GM19043 (cell line): ENCODE data around the gene AMN.

Source experiments
- ATAC-seq: cut with Tn5 transposase; IDR thresholded peaks from one replicate; pipeline ENCODE4 v1.9.1; 2021; ENCODE audit warnings: low read depth; ENCODE audit not compliant: unreplicated experiment

The AMN gene

DNA sequence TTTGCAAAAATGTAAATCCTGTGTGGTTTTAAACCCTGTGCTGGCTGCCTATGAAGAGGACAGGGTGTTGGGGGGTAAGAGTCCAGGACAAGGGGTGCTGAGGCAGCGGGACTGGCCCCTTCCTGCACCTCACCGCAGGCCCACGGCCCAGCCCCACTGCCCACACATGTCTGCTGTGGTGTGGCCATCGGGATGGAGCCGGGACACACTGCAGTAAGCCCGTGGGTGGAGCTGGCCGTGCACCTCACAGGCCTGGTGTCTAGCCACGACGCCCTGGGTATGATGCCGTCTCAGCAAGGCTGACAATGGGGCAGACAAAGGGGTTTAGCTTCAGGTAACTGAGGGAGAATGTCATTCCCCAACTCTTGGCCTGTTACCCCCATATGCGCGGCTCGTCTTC is 19.6 kb downstream of the AMN start:
- ATAC-seq, result no peak

DNA sequence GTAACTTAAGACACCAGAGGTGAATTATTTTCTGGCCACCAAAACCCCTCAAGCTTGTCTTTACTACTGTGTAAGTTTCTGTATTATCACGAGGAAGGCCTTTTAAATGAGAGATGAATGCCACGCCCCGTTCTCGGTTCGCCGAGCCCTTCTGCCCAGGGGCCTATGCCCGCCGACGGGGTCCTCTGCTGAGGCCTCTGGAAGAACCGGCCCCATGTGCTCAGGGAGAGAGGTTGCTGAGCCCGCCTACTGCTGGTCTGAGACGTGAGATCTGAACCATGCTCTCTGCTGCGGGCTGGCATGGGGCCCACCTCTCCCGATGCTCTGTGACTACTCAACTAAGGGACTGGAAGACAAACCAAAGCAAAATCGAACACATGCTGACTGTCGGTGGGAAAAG is 21.0 kb downstream of the AMN start:
- ATAC-seq, result no peak

DNA sequence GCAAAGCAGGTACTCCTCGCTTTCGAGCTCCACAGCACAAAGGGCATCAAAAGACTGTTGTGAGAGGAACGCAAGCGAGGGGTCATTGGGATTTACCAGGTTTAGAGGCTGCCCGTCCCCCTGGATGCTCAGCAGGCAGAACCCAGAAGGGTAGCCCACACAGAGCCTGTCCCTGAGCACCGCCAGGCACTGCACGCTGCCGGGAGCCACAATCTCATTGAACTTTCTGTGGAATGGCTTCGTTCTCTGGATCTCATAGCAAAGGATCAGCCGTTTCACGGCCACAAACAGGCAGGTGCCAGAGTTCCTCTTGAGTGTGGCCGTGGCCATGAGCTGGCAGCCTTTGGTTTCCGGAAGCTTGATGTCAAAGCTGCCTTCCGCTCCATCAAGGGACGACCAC is 21.5 kb downstream of the AMN start:
- ATAC-seq, result no peak

DNA sequence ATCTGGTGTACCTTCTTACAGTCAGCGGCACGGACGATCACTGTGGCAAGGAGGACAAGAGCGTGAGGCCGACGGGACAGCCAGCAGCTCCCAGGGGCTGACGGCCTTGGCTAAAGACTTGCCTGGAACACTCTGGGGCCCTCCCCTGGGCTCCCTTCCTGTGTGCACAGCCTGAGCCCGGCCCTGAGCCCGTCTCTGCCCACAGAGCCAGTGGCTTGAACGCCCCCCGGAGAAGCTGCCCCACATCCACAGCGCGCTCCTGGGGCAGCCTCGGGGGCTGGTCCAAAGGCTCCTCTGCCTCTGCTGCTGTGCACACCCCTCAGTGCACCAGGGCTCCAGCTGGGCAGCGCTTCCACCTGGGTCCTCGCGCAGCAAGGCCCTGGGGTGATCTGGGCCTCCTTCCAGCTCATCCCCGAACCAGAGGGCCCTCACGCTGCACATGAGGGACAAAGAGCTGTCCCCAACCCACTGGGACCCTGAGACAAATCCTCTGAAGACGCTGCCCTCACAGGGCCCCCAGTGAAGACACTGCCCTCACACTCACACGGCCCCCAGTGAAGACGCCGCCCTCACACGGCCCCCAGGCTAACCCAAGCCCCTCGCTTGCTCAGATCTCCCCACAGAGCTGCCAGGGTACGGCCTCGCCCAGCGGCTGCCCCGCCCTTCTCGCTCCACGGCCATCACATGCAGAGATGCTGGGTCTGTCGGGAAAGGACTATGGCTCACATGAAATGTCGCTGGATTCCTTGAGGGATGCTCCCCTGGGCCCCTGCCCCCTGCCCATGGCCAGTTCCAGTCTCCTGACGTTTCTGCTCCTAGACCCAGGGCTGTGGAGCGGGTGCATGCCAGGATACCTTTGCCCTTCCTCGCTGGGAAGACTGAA is 22.2 kb downstream of the AMN start:
- ATAC-seq, result no peak

DNA sequence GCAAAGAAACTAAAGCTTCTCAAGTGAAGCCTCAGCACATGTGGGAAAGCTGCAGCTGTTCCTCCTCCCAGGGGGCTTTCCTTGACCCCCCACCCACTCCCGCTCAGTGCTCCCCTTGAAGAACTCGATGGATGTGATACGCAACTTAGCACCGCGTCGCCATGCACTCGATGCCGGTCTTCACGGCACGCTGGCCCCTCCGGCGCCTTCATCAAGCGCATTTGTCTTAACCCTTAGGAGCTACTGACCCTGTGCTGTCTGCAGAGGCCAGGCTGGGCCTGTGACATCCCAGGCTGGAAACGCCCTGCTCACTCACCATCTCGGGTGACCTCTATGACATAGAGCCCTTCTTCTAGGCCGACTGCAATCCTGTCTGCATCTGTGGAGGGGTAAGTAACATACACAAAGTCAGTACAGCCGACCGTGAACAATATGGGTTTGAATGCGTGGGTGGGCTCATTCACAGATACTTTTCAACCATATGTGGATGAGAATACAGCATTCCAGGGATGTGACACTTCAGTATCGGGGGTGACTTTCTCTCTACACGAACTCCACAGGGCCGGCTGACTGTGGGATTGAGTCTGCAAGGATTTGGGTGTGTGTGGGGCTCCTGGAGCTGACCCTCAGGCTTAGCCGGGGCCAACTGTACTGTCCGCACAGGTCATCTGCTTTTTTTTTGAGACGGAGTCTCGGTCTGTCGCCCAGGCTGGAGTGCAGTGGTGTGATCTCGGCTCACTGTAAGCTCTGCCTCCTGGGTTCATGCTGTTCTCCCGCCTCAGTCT is 23.1 kb downstream of the AMN start:
- no peak for ATAC-seq

DNA sequence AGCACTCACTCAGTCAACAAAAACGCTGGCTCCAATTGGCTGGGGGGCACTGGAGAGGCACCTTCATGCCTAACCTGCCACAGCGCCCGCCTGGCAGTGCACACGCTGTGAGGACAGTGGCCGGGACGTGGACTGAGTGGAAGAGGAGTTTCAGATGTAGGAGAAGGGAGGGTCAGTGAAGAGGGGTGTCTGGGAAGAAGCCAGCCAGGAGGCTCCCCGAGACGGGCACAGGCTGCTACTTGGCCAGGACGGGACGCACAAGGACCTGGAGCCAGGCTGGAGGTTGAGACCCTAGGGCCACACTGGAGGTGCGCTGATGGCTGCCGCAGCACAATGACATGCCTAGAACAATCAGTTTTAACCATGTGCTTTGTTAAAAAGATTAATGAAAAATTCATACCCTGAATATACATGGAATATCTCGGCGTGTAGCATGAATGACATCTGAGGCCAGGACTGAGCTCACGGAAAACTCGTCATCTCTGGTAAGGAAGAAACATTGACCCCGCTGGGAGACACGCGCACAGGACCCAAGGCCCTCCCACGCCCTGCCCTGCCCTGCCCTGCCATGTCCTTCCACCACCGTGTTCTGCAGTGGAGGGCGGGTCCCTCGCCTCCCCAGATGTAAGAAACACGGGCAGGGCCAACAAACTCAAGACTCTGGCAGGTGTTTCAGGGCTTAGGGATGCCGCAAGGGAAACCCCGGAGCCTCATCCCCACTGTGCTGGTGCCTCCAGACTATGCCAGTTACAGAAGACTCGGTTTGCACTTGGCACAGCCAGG is 25.0 kb downstream of the AMN start:
- no peak for ATAC-seq

DNA sequence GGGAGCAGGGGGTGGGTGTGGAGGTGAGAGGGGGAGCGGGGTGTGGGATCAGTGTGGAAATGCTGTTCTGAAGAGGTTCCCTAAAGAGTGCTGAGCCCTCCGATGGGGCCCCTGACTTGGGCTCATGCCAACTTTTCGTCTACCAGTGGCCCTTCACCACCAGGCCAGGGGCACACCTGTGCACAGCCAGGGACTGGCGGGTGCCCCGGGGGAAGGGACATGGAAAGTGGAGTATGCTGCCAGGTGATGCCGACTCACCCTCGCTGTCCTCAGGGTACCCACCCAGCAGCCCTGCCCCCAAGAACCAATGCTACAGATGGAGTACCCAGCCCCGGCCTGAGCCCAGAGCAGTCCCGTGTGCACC is 26.2 kb downstream of the AMN start:
- no peak for ATAC-seq

DNA sequence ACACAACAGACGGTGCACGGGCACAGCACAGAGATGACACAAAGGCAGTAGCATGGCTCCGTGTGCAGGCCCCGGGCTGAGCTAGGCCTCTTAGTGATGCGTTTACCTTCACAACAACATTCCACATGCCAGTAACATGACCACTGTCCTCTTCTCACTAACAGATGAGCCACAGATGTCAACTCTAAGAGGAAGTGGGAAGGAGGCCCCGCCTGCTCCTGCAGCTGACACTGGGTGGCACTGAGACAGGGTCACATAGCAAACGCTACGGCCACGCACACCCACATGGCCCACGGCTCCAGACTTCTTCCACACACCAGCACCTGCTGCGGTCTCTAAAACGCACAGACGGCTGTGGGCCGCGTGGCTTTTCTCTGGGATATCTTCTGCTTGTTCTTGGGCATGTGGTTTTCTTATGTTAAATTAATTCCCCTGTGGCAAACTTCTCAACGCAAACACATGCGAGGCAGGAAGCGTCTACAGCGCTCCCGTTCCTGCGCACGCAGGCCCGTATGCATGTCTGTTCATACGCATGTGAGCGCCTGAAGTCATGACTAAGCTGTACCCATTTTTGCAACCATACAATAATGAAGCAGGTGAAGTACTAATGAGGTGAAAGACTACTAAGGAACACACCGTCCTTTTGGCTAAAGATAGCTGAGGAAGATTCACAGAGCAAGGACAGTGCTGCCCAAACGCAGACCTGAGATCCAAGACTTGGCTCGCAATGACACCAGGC is 26.8 kb downstream of the AMN start:
- ATAC-seq, result no peak

DNA sequence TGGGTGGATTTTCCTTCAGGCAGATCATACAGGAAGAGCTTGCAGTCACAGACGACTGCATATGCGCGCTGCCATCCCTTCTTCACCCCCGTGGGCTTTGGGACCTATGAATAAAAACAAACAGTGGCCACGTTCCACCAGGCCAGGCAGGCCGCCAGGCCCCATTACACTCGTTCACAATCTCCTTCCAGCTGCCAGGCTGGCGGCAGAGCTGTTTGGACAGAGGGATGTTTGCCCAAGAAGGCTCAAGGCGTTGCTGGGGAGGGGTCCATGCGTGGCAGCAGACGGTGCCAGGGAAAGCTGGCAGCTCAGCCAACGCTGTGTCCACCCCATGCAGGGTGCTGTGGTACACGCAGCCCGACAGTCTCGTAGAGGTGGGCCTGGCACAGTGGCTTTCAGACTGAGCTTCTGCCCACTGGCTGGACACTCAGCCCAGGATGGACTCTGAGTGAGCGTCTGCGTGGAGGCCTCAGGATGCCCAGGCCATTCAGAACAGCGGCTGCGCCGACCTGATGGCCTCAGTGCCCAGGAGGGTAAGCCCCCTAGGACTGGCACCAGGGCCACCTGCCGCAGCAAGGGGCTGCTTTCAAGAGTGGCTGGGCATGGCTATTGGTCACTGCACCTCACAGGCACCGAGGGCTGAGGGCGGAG is 27.5 kb downstream of the AMN start:
- no peak for ATAC-seq

DNA sequence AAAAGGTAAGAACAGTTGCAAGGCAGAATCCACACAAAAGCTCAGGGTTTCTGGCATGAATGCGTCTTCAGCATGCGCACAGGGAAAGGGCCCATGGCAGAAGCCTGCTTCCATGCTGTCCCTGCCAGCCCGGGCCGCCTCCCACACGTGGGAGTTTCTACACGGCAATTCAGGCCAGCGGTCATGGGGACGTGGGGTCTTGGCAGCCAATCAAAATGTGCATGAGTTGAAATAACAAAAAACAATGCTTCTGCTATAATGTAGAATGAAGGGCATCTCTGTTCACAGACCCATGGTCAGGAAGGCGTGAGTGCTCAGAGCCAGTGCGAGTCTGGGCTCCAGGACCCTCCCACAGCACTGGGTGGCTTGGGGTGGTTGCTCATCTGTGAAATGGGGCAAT is 28.6 kb downstream of the AMN start:
- ATAC-seq, result no peak

DNA sequence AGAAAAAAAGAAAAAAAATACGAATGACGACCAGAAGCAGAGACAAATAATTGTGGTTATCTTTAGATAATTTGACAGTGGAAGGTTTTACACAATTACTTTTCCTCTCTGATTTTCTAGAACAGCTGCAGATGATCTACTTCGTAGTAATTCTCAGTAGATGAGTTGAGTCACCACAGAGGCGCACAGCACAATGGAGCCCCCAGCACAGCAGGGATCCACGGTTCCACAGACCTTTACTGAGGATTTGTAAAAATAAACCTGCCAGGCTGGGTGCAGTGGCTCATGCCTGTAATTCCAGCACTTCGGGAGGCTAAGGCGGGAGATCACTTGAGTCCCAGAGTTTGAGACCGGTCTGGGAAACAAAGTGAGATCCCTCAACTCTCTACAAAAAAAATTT is 29.3 kb downstream of the AMN start:
- ATAC-seq, result no peak

DNA sequence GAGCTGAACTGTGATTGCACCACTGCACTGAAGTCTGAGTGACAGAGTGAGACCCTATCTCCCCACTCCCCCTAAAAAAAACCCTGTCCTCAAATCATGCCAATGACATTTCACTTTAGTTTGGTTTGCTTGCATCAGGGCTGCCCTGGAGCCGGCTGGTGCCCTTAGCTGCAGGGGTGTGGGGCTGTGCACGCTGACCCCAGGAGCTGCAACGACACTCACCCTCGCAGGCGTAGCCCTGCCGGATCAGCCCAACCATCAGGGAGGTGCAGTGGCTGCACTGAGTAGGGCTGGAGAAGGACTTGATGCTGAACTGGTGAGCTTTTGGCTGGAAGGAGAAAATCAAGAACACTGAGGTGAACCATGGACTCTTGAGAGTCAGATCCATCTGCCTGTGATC is 29.8 kb downstream of the AMN start:
- ATAC-seq, result no peak

DNA sequence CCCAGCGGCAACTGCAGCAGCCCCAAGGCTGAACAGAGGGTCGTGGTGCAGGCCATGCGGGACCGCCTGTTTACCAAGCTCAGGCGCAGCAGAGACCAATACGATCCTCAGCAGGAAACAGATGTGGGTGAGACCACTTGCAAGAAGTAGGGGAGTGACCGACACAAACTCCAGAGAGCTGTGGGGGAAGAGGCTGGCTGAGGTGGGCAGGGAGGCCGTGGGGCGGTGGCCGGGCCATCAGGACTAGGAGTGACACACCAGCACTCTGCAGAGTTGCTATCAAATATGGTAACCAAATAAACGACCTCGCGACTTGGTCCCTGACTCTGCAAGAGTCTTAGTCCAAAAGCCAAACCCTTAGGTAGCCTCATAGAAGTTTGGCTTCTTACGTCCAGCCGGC is 30.6 kb downstream of the AMN start:
- no peak for ATAC-seq

DNA sequence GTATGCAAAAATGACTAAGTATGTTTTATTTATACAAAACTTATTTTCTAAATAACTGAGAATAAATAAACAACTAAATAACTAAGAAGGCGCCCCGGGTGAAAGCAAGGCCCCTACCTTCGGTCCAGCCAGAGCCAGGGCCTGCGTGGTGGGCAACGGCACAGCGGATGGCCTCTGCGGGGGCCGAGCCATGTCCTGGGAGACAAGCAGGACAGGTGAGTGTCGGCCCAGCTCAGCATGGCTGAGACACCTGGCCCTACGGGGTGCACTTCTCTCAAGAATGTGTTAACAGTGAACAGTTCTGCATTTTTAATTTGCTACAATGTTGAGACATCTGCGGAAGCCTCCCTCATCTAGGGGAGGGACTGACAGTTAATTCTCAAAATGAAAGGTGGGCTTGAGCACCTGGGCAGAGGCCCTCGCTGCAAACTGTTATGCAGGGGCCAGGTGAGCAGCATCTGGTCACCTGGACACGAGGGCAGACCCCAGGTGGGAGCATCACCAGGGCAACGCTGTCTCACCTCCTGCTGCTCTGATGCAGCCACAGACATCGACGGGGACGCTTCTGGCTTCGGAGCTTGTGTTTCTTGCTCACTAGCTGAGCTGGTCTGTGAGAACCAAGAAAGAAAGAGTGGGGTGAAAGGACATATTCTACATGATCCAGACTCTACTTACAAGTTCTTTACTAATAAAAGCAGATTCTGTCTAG is 31.8 kb downstream of the AMN start:
- no peak for ATAC-seq

DNA sequence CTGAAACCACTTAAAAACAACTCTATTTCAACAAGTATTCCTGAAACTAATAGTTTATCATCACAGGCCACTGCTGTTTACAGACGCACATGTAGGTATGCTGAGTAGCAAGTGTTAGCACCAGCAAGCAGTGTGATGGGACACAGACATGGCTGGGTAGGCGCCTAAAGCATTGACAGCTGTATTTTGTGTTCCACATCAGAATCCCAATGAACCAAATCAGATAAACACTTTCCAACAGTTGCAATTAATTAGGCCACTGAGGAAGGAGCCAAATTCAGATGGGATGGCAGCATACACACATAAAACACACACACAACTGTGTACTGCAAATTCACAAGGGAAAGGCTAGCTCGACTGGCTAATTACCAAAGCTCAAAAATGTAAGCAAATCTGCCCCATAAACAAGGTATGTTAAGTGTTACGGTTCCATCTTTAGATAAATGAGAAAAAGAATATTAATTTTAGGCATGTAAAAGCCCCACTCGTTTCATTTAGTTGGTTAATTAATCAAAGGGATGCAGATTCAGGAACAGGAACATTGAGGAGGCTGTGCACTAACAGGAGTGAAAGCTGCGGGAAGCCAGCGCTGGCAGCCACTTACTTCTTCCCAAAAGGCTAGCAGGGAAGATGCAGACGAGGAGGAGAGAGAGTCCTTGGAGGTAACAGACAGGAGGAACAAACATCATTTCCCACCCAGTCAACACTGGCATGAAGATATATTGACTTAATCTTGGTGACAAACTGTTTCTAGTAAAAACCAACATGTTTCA is 33.4 kb downstream of the AMN start:
- ATAC-seq, result no peak

DNA sequence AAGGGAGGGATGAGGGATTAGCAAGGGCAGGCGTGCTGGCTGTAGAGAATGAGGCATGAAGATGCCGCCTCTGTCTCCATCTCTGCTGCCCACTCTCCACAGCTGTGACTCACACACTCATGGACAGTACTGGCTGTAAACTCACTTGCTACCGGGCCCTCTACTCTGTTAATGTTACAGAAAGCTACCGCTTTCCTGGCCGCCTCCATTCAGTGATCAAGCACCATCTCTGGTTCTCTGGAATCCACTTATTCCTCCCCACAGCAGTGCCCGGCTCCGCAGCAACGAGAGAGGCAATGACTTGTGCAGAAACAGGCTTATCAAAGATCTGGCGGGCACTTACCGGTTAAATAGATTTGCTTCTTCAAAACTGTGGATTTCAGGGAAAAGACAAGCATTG is 34.8 kb downstream of the AMN start:
- no peak for ATAC-seq

DNA sequence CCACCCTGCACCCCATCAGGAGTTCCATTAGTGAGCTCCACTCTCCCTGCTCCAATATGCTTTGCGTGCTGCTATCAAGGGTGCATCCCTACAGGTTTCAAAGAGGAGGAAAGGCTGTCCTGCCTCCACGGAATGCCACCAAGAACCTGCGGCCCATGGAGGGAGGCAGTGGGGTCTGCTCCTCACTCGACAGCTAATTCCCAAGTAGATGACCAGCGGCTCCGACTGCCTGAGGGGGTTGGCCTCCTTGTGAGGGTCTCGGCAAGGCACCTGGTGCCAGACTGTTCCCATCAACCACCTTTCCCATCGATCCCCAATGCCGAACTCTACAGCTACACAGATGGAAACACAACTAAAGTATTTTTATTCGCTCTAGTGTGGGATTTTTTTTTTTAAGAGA is 36.0 kb downstream of the AMN start:
- no peak for ATAC-seq

DNA sequence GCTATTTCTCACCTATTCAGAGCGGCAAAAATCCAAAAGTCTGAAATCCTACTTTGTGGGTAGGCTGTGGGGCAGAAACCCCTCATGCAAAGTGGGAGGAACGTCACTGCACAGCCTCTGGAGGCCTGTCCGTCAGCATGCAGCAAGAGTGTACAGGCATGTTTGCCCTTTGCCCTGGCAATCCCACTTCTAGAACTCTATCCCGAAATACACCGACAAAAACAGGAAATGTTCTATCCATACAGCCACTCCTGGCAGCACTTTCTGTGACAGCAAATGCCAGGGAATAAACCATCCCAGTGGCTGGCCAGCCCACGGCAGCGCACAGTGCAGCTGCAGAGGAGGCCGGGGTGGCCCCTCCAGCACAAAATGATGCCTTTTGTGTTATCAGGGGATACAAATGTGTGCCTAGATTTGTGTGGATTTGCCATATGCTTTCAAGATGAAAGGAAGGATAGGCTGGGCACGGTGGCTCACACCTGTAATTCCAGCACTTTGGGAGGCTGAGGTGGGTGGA is 39.7 kb downstream of the AMN start:
- no peak for ATAC-seq
